HCT116 (cell line): ENCODE results near the gene FXYD1. TPM values are rescaled to one million over a fixed set of nuclear protein-coding genes. Genes with fewer than 3 reads are reported as not detected.

Source experiments
- ATAC-seq: fragments of 200-7000 bp; cut with Tn5 transposase; 2 replicates; pipeline ENCODE4 v1.9.1; 2020; ENCODE audit warnings: mild to moderate bottlenecking, moderate library complexity
- BruUV-seq: library from RNA; stranded (reverse); fragments of 400-500 nt; replicated peaks from 2 replicates; lab custom pipeline; 2021; lab: Mats Ljungman, UMichigan
- CTCF ChIA-PET: fragments of 300-600 bp; sonication (Branson Sonifier 250); formaldehyde crosslinking; loops from one replicate; lab custom pipeline; 2021; ENCODE audit warnings: antibody characterized with exemption; lab: Charles Lee
- POLR2A ChIA-PET: fragments of 300-600, 350-600 bp; sonication (Branson Sonifier 250); formaldehyde crosslinking; loops from one replicate; lab custom pipeline; 2021; ENCODE audit warnings: antibody characterized with exemption; lab: Charles Lee
- RAD21 ChIA-PET, 2 experiments: fragments of 300-600 bp; sonication (Branson Sonifier 250); formaldehyde crosslinking; loops; one replicate each; lab custom pipeline; 2023; ENCODE audit warnings: low total read pairs in 2 of 2; ENCODE audit not compliant: uncharacterized antibody in 2 of 2, unreplicated experiment in 2 of 2, low non-redundant PET in 1 of 2; lab: Charles Lee
- DNase-seq: peaks from one replicate; pipeline ENCODE4 v3.0.0-alpha.2; 2010; ENCODE audit warnings: low read depth, low spot score
- H2AFZ ChIP-seq: fragments of 200-600 bp; shearing (Covaris generic), sonication (generic); 2 replicates; pipeline ENCODE4 v1.6.1; 2017; ENCODE audit warnings: low read depth, mixed run types, mixed read lengths, antibody characterized with exemption, low read length; ENCODE audit not compliant: poor library complexity, severe bottlenecking
- H3K27ac ChIP-seq: 2 replicates; pipeline ENCODE4 v1.5.1; 2012; ENCODE audit warnings: low read depth, low read length
- H3K27me3 ChIP-seq: fragments of 200-600 bp; sonication (generic); 2 replicates; pipeline ENCODE4 v1.6.1; 2016; ENCODE audit warnings: mixed run types, low read length, mixed read lengths; ENCODE audit not compliant: insufficient read depth
- H3K36me3 ChIP-seq, 2 experiments: fragments of 200-500 bp in 1 of 2; fragments of 200-600 bp in 1 of 2; sonication (Bioruptor generic) in 1 of 2; sonication (generic) in 1 of 2; 2 replicates each; pipeline versions ENCODE4 v1.5.1 to v1.6.1; 2014 to 2016; ENCODE audit warnings: low read length in 2 of 2, inconsistent platforms in 1 of 2, mixed read lengths in 1 of 2, mixed run types in 1 of 2; ENCODE audit not compliant: insufficient read depth in 2 of 2, control insufficient read depth in 1 of 2
- H3K4me1 ChIP-seq, 2 experiments: fragments of 200-600 bp in 1 of 2; sonication (generic) in 1 of 2; 2 replicates each; pipeline versions ENCODE4 v1.5.1 to v1.6.1; 2012 to 2017; ENCODE audit warnings: low read length in 2 of 2, inconsistent platforms in 1 of 2, mild to moderate bottlenecking in 1 of 2, mixed read lengths in 1 of 2, mixed run types in 1 of 2, moderate library complexity in 1 of 2; ENCODE audit not compliant: insufficient read depth in 2 of 2, control insufficient read depth in 1 of 2
- H3K4me2 ChIP-seq: fragments of 200-600 bp; sonication (generic); 2 replicates; pipeline ENCODE4 v1.6.1; 2017; ENCODE audit warnings: mixed run types, low read length, mixed read lengths
- H3K4me3 ChIP-seq, 2 experiments: fragments of 200-600 bp in 1 of 2; sonication (generic) in 1 of 2; replicated peaks in 1 of 2; 2 replicates each; pipeline ENCODE4 v1.5.1; 2011 to 2016; ENCODE audit warnings: low read length in 2 of 2, control low read depth in 1 of 2, low read depth in 1 of 2, mild to moderate bottlenecking in 1 of 2, mixed read lengths in 1 of 2, mixed run types in 1 of 2
- H3K79me2 ChIP-seq: fragments of 200-600 bp; sonication (generic); 2 replicates; pipeline ENCODE4 v1.6.1; 2017; ENCODE audit warnings: mild to moderate bottlenecking, mixed run types, low read length, moderate library complexity, mixed read lengths; ENCODE audit not compliant: insufficient read depth
- H3K9ac ChIP-seq: fragments of 200-600 bp; sonication (generic); 2 replicates; pipeline ENCODE4 v1.6.1; 2016; ENCODE audit warnings: low read length, mixed read lengths
- H3K9me2 ChIP-seq: fragments of 200-600 bp; sonication (generic), shearing (Covaris generic); 2 replicates; pipeline ENCODE4 v1.6.1; 2017; ENCODE audit warnings: mixed run types, mild to moderate bottlenecking, moderate library complexity; ENCODE audit not compliant: insufficient read depth
- H3K9me3 ChIP-seq, 2 experiments: fragments of 200-500 bp in 1 of 2; fragments of 200-600 bp in 1 of 2; sonication (Bioruptor generic) in 1 of 2; sonication (generic) in 1 of 2; 2 replicates each; pipeline ENCODE4 v1.6.1; 2014 to 2017; ENCODE audit warnings: low read length in 2 of 2, mixed read lengths in 2 of 2, inconsistent platforms in 1 of 2, low read depth in 1 of 2, mild to moderate bottlenecking in 1 of 2, mixed run types in 1 of 2, moderate library complexity in 1 of 2; ENCODE audit not compliant: control insufficient read depth in 1 of 2, insufficient read depth in 1 of 2
- H4K20me1 ChIP-seq: fragments of 200-600 bp; sonication (generic), shearing (Covaris generic); 2 replicates; pipeline ENCODE4 v1.6.1; 2017; ENCODE audit warnings: mixed run types, mild to moderate bottlenecking, moderate library complexity; ENCODE audit not compliant: insufficient read depth
- CEBPB ChIP-seq: IDR thresholded peaks from 2 replicates; pipeline ENCODE4 v1.6.1; 2012; ENCODE audit warnings: low read depth
- EZH2phosphoT487 ChIP-seq: fragments of 200-600 bp; IDR thresholded peaks from 2 replicates; pipeline ENCODE4 v1.6.1; 2018; ENCODE audit warnings: antibody characterized with exemption, borderline replicate concordance
- JUND ChIP-seq: IDR thresholded peaks from 2 replicates; pipeline ENCODE4 v1.6.1; 2012
- ZFX ChIP-seq: fragments of 450-650 bp; IDR thresholded peaks from 2 replicates; pipeline ENCODE4 v1.6.1; 2017
- ZNF274 ChIP-seq: fragments of 200-500 bp; sonication (Bioruptor generic); IDR thresholded peaks from 2 replicates; pipeline ENCODE4 v1.6.1; 2014; ENCODE audit warnings: mild to moderate bottlenecking, low read depth, low read length, inconsistent platforms
- intact Hi-C: fragments of 100-400 bp; cut with micrococcal nuclease; formaldehyde crosslinking; loops from 2 replicates; pipeline ENCODE4 v1.10.0; 2022
- total RNA-seq: library from RNA; stranded (reverse); gene quantifications from one replicate; pipeline ENCODE4 v1.2.1, GENCODE V29; 2021; ENCODE audit not compliant: unreplicated experiment
- TF ChIP-seq, protein P1 (sequence below): IDR thresholded peaks from 2 replicates; pipeline ENCODE4 v1.6.1; 2012
- TF ChIP-seq, protein P2 (sequence below): IDR thresholded peaks from 2 replicates; pipeline ENCODE4 v1.6.1; 2012; ENCODE audit warnings: low read depth

The FXYD1 gene
- total RNA-seq, 1 experiment from 2014 or later: 7.8 TPM

DNA sequence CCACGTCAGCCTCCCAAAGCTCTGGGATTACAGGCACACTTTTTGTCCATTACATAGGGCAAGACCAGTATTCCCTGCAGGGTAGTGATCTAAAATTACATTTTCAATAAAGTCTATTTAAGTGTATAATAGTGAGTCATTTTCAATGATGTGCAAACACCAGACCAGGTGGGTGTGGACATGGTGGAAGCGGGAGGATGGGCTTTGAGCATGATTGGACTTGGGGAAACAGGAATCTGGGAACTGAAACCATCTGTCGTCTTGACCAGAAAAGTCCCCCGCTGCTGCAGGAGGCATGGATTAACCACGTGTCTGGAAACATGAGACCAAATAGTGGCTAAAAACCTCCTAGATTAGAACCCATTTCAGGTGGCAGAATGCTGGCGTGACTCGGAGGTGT lies 18.1 kb upstream of the FXYD1 start:
- ChIA-PET RAD21 (no interaction called here), POLR2A (no interaction called here), CTCF (no interaction called here)
- Histone ChIP-seq H3K27ac (no peak overlapping the region), H3K36me3 (no peaks in the 10 kb centered on the region), H3K79me2 (no peaks in the 10 kb centered on the region), H3K9me2 (no peaks in the 10 kb centered on the region), H3K4me3 (no peak overlapping the region), H3K9ac (no peak overlapping the region), H4K20me1 (no peaks in the 10 kb centered on the region), H3K9me3 (no peaks in the 10 kb centered on the region), H3K4me2 (peak overlapping the region; percentile 6; the same call in 1 of the 2 replicates), H2AFZ (no peak overlapping the region), H3K4me1 (peaks cover 27 to 55% of the 10 kb centered on the region in 2 experiments), H3K27me3 (no peaks in the 10 kb centered on the region)
- TF ChIP-seq, protein P1, sequence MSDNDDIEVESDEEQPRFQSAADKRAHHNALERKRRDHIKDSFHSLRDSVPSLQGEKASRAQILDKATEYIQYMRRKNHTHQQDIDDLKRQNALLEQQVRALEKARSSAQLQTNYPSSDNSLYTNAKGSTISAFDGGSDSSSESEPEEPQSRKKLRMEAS: no peak
- TF ChIP-seq JUND (no peak), EZH2phosphoT487 (no peak), ZNF274 (no peak), CEBPB (no peak)
- TF ChIP-seq, protein P2, sequence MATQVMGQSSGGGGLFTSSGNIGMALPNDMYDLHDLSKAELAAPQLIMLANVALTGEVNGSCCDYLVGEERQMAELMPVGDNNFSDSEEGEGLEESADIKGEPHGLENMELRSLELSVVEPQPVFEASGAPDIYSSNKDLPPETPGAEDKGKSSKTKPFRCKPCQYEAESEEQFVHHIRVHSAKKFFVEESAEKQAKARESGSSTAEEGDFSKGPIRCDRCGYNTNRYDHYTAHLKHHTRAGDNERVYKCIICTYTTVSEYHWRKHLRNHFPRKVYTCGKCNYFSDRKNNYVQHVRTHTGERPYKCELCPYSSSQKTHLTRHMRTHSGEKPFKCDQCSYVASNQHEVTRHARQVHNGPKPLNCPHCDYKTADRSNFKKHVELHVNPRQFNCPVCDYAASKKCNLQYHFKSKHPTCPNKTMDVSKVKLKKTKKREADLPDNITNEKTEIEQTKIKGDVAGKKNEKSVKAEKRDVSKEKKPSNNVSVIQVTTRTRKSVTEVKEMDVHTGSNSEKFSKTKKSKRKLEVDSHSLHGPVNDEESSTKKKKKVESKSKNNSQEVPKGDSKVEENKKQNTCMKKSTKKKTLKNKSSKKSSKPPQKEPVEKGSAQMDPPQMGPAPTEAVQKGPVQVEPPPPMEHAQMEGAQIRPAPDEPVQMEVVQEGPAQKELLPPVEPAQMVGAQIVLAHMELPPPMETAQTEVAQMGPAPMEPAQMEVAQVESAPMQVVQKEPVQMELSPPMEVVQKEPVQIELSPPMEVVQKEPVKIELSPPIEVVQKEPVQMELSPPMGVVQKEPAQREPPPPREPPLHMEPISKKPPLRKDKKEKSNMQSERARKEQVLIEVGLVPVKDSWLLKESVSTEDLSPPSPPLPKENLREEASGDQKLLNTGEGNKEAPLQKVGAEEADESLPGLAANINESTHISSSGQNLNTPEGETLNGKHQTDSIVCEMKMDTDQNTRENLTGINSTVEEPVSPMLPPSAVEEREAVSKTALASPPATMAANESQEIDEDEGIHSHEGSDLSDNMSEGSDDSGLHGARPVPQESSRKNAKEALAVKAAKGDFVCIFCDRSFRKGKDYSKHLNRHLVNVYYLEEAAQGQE: no peak
- no peak for ATAC-seq
- no TSS peak for BruUV-seq
- intact Hi-C loops: no loop called here
- no peak for DNase-seq

DNA sequence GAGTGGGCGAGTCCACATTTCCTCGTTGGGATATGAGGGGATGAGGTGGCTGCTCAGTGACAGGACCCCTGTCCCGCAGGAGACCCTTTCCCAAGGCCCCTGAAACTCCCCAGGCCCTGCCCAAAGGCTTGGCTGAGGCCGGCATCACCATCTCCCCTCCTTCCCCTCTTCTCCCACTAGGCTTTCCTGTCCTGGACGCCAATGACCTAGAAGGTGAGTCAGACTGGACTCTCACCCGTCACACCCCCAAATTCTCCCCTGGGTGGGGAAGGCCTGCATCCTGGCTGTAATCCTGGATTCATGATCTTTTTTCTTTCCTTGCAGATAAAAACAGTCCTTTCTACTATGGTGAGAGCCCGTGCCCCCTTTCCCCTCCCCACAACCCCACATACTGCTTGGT lies 17.7 kb upstream of the FXYD1 start:
- no TSS peak for BruUV-seq
- ChIA-PET CTCF (no interaction called here), RAD21 (no interaction called here), POLR2A (no interaction called here)
- intact Hi-C loops: no loop called here
- no peaks in the 10 kb centered on the region for H3K9me3 ChIP-seq
- H3K4me2 ChIP-seq: peak overlapping the region; percentile 6; the same call in 1 of the 2 replicates
- peaks cover 25 to 55% of the 10 kb centered on the region in 2 experiments for H3K4me1 ChIP-seq
- no peaks in the 10 kb centered on the region for H3K9me2 ChIP-seq
- H3K27ac ChIP-seq: no peak overlapping the region
- H3K36me3 ChIP-seq: no peaks in the 10 kb centered on the region
- H3K27me3 ChIP-seq: no peaks in the 10 kb centered on the region
- H4K20me1 ChIP-seq: no peaks in the 10 kb centered on the region
- H3K4me3 ChIP-seq: no peak overlapping the region
- TF ChIP-seq, protein P1: no peak
- TF ChIP-seq ZFX: no peak
- no peaks in the 10 kb centered on the region for H3K79me2 ChIP-seq
- H3K9ac ChIP-seq: no peak overlapping the region
- H2AFZ ChIP-seq: no peak overlapping the region
- DNase-seq: no peak
- ATAC-seq: no peak
